Left lung (tissue), 10 donors: ENCODE results near the gene FAM78B. TPM values are rescaled to one million over a fixed set of nuclear protein-coding genes. Genes with fewer than 3 reads are reported as not detected.

Experiments
- ATAC-seq: fragments of 200-7000 bp; cut with Tn5 transposase; one replicate; pipeline ENCODE4 v1.9.1; 2020; ENCODE audit warnings: moderate library complexity
- DNase-seq, 4 donors: peaks; one replicate each; pipeline ENCODE4 v3.0.0-alpha.2; 2013 to 2020
- H3K27ac ChIP-seq, 2 donors: fragments of 200-600 bp; sonication (generic) in 1 of 2; one replicate each; pipeline versions ENCODE4 v1.5.0 to v1.8.0; 2020 to 2021
- H3K27me3 ChIP-seq, 2 donors: fragments of 200-600 bp; sonication (generic) in 1 of 2; one replicate each; pipeline versions ENCODE4 v1.5.0 to v1.8.0; 2020 to 2021
- H3K36me3 ChIP-seq, 2 donors: fragments of 200-600 bp; sonication (generic) in 1 of 2; one replicate each; pipeline versions ENCODE4 v1.5.0 to v1.8.0; 2020 to 2021
- H3K4me1 ChIP-seq, 2 donors: fragments of 200-600 bp; one replicate each; pipeline ENCODE4 v1.8.0; 2021
- H3K4me3 ChIP-seq, 2 donors: fragments of 200-600 bp; sonication (generic) in 1 of 2; one replicate each; pipeline versions ENCODE4 v1.5.0 to v1.8.0; 2020 to 2021; ENCODE audit warnings: mild to moderate bottlenecking in 1 of 2
- H3K9me3 ChIP-seq, 2 donors: fragments of 200-600 bp; sonication (generic) in 1 of 2; one replicate each; pipeline versions ENCODE4 v1.5.0 to v1.8.0; 2020 to 2021
- CTCF ChIP-seq, 2 donors: fragments of 200-600 bp; sonication (generic) in 1 of 2; IDR thresholded peaks; one replicate each; pipeline versions ENCODE4 v1.5.0 to v1.8.0; 2021; ENCODE audit warnings: antibody characterized with exemption in 2 of 2
- intact Hi-C, 2 donors: fragments of 100-400 bp; cut with DNase I; formaldehyde crosslinking; loops; one replicate each; pipeline versions ENCODE4 v1.11.2 to v1.14.2; 2022
- polyA plus RNA-seq, 6 donors: library from polyadenylated mRNA; unstranded; fragments of 120-200 nt; gene quantifications; one replicate each; pipeline ENCODE4 v1.2.1, GENCODE V29; 2013; ENCODE audit not compliant: insufficient read length in 6 of 6
- total RNA-seq, 2 donors: library from RNA; stranded (reverse); fragmentation: NEBNext Ultra II Directional; extraction: Animal tissue kit (Norgen Biotek cat#: 25700); gene quantifications; one replicate each; pipeline ENCODE4 v1.2.1, GENCODE V29; 2021
- donor health status: DM: no; HTN: yes; CAD: no.
- donor health status: DM: no; HTN: no; CAD: no.

The FAM78B gene
- total and polyA plus RNA-seq, 8 donors = 0.81 to 1.1 (median 0.92) TPM

DNA sequence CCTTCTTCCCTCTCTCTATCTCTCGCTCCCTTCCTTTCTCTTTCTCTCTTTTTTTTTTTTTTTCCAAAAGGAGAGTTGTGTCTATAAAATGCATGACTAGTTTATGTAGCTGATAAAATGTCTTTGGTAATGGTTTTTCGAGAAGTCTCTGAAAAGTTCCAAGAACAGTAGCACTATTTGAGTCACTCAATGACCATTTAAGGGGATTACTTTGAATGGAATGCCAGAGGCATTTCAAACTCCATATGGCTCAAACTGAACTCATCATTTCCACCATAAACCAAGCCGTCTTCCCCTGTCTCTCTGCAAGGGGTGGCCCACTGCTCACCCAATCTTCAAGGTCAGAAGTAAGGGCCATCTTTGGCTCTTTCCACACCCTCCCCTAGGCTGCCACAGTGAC is 93.3 kb downstream of the FAM78B start:
- no peak overlapping the region for H3K4me3 ChIP-seq
- H3K9me3 ChIP-seq = no peaks in the 10 kb centered on the region
- H3K27ac ChIP-seq = no peak overlapping the region
- no peaks in the 10 kb centered on the region for H3K4me1 ChIP-seq
- no peak for TF ChIP-seq CTCF (IDR thresholded peaks at IDR 0.05)
- intact Hi-C loops = no loop called here
- no peak for ATAC-seq
- no peaks in the 10 kb centered on the region for H3K27me3 ChIP-seq
- no peak for DNase-seq
- H3K36me3 ChIP-seq = no peaks in the 10 kb centered on the region

GRCh38 chr1:166069390-166069789 is 97.4 kb downstream of the FAM78B start:
- intact Hi-C loops = no loop called here
- no peak for TF ChIP-seq CTCF (IDR thresholded peaks at IDR 0.05)
- Histone ChIP-seq H3K4me3 (no peak overlapping the region), H3K36me3 (no peaks in the 10 kb centered on the region), H3K27me3 (no peaks in the 10 kb centered on the region), H3K27ac (no peak overlapping the region), H3K9me3 (no peaks in the 10 kb centered on the region), H3K4me1 (no peaks in the 10 kb centered on the region)
- ATAC-seq (no peak), DNase-seq (peak in 2 of 4 donors; percentile 4 to 10)

DNA sequence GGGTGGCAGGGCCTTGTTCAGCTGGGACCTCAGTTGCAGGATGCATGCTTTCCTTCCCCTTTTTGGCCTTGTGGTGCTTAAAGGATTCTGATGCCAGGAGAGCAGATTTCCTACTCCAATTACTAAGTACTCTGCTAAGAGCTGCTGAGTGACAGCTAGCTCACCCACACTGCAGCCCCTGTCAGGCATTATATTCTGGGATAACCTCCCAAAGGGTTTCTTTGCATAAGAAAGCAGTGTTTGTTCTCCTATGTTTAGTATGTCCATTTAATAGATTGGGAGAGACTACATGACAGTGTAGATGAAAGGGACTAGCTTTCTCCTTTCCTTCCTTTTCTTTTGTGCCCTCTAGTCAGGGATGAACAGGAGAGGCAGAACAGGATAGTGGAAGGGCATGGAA is 100.7 kb downstream of the FAM78B start:
- ATAC-seq (no peak), DNase-seq (no peak)
- H3K4me3 ChIP-seq = no peak overlapping the region
- TF ChIP-seq CTCF (IDR thresholded peaks at IDR 0.05) = no peak
- intact Hi-C loops = no loop called here
- H3K36me3 ChIP-seq = no peaks in the 10 kb centered on the region
- H3K27me3 ChIP-seq = no peaks in the 10 kb centered on the region
- H3K27ac ChIP-seq = no peak overlapping the region
- H3K4me1 ChIP-seq = no peaks in the 10 kb centered on the region
- H3K9me3 ChIP-seq = no peaks in the 10 kb centered on the region

DNA sequence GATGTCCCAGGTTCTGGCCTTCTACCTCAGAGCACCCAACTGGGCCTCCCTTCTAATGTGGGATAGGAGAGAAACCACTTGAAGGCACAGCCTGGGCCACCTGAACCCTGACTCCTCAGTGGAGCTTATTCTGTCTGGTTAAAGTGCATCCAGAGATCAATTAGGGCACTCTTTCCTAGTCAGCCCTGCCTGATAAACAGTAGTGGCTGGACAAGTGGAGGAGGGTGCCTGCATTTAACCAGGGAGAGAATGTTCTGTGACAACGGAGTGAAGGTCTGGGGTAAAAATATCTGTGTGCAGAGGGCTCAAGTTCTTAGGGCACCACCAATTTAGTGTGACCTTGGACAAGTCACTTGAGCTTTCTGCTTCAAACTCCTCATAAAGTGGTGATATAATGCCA is 101.8 kb downstream of the FAM78B start:
- no peak overlapping the region for H3K4me3 ChIP-seq
- DNase-seq (no peak), ATAC-seq (no peak)
- H3K9me3 ChIP-seq = no peaks in the 10 kb centered on the region
- H3K27ac ChIP-seq = no peak overlapping the region
- TF ChIP-seq CTCF (IDR thresholded peaks at IDR 0.05) = no peak
- no peaks in the 10 kb centered on the region for H3K27me3 ChIP-seq
- no peaks in the 10 kb centered on the region for H3K36me3 ChIP-seq
- H3K4me1 ChIP-seq = no peaks in the 10 kb centered on the region
- intact Hi-C loops = no loop called here

DNA sequence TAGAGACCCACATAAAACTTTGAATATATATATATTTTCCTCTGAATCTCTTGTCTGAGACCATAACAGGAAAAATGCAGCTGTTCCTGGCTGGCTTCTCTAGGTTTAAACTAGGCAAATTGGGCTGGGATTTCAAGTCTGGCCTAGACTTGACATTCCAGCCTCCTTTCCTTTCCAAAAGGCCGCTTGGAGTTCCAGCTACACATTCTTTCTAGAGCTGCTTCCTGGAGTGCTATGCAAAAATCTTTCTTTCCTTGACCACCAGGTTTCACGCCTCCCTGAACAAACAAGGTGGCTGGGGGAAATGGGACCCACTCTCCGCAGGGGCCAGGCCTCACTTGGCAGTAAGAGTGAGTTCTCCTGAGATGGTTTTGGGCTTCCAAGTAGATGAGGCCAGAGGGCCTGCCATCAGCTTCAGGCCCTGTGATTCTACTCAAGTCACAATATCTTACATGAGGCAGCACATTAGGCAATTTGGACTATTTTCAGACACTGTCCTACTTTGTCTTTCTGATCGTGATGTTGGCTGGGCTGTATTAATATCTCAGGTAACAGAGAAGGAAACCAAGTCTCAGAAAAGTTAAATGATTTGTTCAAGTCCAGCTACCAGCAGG is 102.4 kb downstream of the FAM78B start:
- intact Hi-C loops = no loop called here
- no peak for ATAC-seq
- H3K4me1 ChIP-seq = no peaks in the 10 kb centered on the region

More for the DNA sequence above, 102.4 kb downstream of the FAM78B start:
- no peak for DNase-seq
- Histone ChIP-seq H3K27me3 (no peaks in the 10 kb centered on the region), H3K4me3 (no peak overlapping the region), H3K27ac (no peak overlapping the region), H3K36me3 (no peaks in the 10 kb centered on the region), H3K9me3 (no peaks in the 10 kb centered on the region)
- TF ChIP-seq CTCF (IDR thresholded peaks at IDR 0.05) = no peak
